ENCODE data around the gene TBC1D16. TPM values are rescaled to one million over a fixed set of nuclear protein-coding genes. Genes with fewer than 3 reads are reported as not detected.

TBC1D16 gene
- total and polyA plus RNA-seq, 5 donors, result 9.9 to 27.8 (median 21.0) TPM

DNA sequence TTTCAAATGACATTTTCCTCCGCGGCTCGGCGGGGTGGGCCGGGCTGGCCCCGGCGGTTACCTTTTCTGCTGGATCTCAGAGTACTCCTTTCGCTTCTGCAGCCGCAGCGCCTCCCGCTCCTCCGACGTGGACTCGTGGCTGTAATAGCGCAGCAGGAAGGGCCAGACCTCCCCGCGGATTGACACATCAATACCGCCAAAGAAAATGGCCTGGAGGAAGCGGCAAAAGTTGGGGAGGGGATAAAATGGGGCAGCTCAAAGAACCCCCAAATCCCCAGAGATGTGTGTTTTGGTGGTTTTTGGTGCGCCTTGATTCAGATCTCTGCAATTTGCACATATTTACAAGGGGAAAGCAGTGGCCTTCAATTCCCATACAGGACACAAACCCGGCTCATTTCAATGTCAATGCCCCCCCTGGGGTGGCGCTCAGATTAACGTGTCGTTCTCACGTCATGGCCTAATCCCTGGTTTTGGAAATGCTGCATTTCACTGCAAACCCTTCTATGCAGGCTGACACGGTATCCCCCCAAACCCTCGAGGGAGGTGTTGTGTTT is 85.9 kb downstream of the TBC1D16 start:
- 91% methylated on average over 27 of the region's 27 CpGs for WGBS
- ATAC-seq (no peak), DNase-seq (peak in 1 of 3 donors; percentile 33)
- intact Hi-C loops (cut with DNase I), result no loop called here
- Histone ChIP-seq H3K4me3 (ENCODE audit: low read length) (no peak overlapping the region), H3K9me3 (ENCODE audit: control insufficient read depth, low read length) (no peaks in the 10 kb centered on the region), H3K27ac (ENCODE audit: low read length) (no peak overlapping the region), H3K27me3 (ENCODE audit: control insufficient read depth, insufficient read depth) (no peaks in the 10 kb centered on the region), H3K4me1 (ENCODE audit: control insufficient read depth, insufficient read depth, low read length) (no peaks in the 10 kb centered on the region)

DNA sequence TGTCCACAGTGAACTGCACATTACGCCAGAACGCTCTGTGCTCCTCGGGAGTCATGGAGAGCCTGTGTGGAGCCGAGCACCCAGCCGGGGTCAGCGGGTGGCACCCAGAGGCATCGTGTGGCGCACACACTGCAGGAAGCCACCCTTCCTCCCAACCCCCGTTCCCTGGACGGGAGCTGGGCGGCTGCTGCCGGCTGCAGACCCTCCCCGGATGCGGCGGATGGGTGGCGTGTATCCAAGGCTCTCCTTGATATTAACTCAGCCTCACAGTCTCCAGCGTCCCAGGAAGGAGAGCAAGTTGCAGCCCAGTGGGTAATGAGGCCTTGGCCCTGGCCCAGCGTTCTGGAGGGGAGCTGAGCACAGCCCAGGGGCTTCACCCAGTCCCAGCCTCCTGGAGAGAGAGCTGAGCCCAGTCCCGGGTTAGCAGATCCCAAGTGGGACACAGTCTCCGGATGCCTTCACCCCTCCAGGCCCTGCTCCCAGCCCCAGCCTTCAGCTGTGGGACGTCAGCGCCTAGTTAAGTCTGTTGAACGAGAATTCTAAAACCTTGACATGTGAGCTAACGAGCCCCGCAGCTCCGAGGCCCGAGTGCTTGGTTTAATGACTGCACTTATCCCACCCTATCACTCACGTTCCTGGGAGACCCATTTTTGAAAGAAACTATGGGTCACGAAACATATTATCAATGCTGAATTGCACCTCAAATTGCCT is 86.6 kb downstream of the TBC1D16 start:
- Histone ChIP-seq H3K4me1 (ENCODE audit: control insufficient read depth, insufficient read depth, low read length) (no peaks in the 10 kb centered on the region), H3K27ac (ENCODE audit: low read length) (no peak overlapping the region), H3K4me3 (ENCODE audit: low read length) (no peak overlapping the region), H3K27me3 (ENCODE audit: control insufficient read depth, insufficient read depth) (no peaks in the 10 kb centered on the region), H3K9me3 (ENCODE audit: control insufficient read depth, low read length) (no peaks in the 10 kb centered on the region)
- 89% methylated on average over 29 of the region's 29 CpGs for WGBS
- intact Hi-C loops (cut with DNase I), result no loop called here
- ATAC-seq, result no peak
- DNase-seq, result no peak

DNA sequence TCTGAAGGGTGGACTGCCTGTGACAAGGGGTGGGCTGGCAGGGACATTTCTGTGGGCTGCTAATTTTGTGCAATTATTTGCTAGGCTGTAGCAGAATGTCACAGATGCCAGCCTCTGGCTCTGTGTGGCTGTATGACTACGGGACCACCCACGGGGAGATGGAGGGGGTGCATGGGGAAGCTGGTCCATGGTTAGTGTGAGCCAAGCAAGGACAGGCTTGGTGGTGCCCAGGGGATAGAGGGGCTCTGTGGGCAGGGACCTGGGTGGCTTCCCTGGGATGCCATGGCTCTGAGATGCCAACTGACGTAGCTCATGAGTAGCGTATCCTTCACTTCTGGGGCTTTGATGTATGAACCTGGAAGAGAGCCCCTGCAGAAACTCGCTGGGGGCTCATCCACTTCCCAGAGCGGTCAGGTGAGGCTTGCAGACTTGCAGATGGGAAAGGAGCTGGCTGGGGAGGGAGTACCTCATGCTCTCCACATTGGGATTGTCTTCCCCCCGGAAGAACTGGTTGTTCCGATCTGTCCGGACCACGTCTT is 87.2 kb downstream of the TBC1D16 start:
- Histone ChIP-seq H3K4me3 (ENCODE audit: low read length) (no peak overlapping the region), H3K4me1 (ENCODE audit: control insufficient read depth, insufficient read depth, low read length) (no peaks in the 10 kb centered on the region), H3K9me3 (ENCODE audit: control insufficient read depth, low read length) (no peaks in the 10 kb centered on the region), H3K27ac (ENCODE audit: low read length) (no peak overlapping the region), H3K27me3 (ENCODE audit: control insufficient read depth, insufficient read depth) (no peaks in the 10 kb centered on the region)
- WGBS, result 92% methylated on average over 10 of the region's 10 CpGs
- intact Hi-C loops (cut with DNase I), result no loop called here
- DNase-seq, result peak in 1 of 3 donors; percentile 36
- no peak for ATAC-seq

DNA sequence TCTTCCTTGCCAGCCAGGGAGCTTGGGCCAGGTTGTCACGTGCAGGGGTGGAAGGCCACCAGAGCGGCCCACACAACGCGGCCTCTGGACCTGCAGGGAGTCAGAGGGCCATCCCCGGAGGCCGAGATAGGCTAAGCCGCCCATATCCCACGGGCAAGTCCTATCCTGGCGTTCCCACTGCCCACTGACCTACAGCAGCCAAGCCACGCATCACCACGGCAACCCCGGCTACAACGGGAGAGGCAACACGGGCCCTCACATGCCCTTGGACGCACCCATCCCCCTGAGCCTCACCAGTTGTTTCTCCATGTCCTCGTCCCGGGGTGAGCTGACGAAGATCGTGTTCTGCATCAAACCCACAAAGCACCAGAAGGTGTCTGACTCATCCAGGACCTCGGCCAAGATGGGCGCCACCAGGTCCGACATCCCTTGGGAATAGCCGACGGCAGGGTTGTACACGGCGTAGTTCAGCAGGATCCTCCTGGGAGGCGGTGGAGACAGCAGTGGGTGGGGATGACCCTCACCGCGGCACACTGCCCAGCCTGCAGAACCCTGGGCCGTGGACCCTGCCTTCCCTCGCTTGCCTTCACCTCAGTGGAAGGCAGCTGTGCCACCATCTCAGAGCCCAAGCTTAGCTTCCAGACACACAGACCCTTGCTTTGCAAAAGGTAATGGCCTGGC is 88.2 kb downstream of the TBC1D16 start:
- DNase-seq, result peak in 1 of 3 donors; percentile 39

DNA sequence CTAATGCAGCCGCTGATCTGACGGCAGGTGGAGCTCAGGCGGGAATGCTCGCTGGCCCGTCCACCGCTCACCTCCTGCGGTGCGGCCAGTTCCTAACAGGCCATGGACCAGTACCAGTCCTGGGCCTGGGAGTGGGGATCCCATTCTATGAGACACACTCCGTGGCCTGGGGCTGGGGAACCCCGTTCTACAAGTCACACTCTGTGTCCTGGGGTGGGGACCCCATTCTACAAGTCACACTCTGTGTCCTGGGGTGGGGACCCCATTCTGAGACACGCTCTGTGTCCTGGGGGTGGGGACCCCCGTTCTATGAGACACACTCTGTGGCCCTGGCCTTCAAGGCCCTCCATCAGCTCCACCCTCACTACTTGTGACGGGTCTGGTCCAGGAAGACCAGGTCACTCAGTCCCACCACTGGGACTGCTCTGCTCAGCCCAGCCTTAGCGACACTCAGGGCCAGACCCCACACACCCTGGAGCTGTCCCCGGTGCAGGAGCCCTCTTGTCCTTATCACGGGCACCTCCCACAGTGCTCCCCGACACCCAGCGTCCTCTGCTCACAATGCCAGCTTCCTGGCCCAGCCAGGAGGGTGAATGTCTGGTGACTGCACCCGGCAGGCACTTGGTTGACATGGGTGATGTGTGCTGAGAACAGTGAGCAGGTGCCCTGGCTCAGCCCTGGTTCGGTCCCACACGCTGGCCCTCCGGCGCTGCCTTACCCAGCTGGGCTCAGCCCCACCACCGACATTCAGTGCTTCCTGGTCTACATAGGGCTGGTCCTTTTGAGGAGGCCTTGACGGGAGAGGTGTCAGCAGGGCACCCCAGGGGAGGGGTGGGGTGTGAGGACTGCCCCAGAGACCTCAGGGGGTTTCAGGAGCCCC is 89.1 kb downstream of the TBC1D16 start:
- WGBS, result 94% methylated on average over 25 of the region's 25 CpGs
- ATAC-seq, result no peak
- peak in 1 of 3 donors; percentile 47 for DNase-seq

More for the DNA sequence above, 88.2 kb downstream of the TBC1D16 start:
- H3K27me3 ChIP-seq (ENCODE audit: control insufficient read depth, insufficient read depth), result no peaks in the 10 kb centered on the region
- H3K4me1 ChIP-seq (ENCODE audit: control insufficient read depth, insufficient read depth, low read length), result no peaks in the 10 kb centered on the region
- ATAC-seq, result no peak
- WGBS, result 95% methylated on average over 31 of the region's 31 CpGs
- H3K9me3 ChIP-seq (ENCODE audit: control insufficient read depth, low read length), result no peaks in the 10 kb centered on the region
- no peak overlapping the region for H3K4me3 ChIP-seq (ENCODE audit: low read length)
- intact Hi-C loops (cut with DNase I), result no loop called here
- no peak overlapping the region for H3K27ac ChIP-seq (ENCODE audit: low read length)

DNA sequence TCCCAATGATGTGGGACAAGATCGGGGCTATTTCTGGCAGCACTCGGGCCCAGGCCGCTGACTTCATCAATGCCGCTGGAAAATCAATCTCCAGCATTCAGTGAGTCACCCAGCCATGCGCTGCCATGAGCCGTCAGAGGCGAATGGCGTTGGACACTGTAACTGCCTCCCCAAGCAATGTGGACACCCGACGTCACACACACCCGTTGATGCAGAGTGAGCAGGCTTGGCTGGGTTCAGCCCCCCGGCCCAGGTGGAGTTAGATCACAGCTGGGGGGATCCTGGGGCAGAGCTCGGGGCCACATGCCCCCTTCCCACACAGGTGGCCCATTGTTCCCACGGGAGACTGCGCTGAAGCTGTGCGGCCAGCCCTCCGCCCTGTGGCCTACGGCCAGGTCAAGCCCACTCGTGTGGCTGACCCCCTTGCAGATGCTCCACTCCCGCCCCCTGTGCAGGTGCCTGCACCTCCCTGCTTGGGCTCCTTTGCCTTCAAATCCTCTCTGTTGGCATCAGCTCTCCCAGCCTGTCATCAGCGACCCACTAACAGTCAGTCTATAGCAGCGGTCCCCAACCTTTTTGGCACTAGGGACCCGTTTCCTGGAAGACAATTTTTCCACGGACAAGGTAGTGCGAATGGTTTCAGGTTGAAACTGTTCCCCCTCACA is 89.9 kb downstream of the TBC1D16 start:
- no peaks in the 10 kb centered on the region for H3K4me1 ChIP-seq (ENCODE audit: control insufficient read depth, insufficient read depth, low read length)
- no peak overlapping the region for H3K4me3 ChIP-seq (ENCODE audit: low read length)
- no peaks in the 10 kb centered on the region for H3K9me3 ChIP-seq (ENCODE audit: control insufficient read depth, low read length)
- DNase-seq (peak in 1 of 3 donors; percentile 39), ATAC-seq (no peak)
- 94% methylated on average over 25 of the region's 25 CpGs for WGBS
- H3K27me3 ChIP-seq (ENCODE audit: control insufficient read depth, insufficient read depth), result no peaks in the 10 kb centered on the region
- H3K27ac ChIP-seq (ENCODE audit: low read length), result no peak overlapping the region
- intact Hi-C loops (cut with DNase I), result no loop called here

More for the DNA sequence above, 89.1 kb downstream of the TBC1D16 start:
- Histone ChIP-seq H3K27me3 (ENCODE audit: control insufficient read depth, insufficient read depth) (no peaks in the 10 kb centered on the region), H3K27ac (ENCODE audit: low read length) (no peak overlapping the region), H3K9me3 (ENCODE audit: control insufficient read depth, low read length) (no peaks in the 10 kb centered on the region), H3K4me3 (ENCODE audit: low read length) (no peak overlapping the region), H3K4me1 (ENCODE audit: control insufficient read depth, insufficient read depth, low read length) (no peaks in the 10 kb centered on the region)
- intact Hi-C loops (cut with DNase I), result no loop called here

DNA sequence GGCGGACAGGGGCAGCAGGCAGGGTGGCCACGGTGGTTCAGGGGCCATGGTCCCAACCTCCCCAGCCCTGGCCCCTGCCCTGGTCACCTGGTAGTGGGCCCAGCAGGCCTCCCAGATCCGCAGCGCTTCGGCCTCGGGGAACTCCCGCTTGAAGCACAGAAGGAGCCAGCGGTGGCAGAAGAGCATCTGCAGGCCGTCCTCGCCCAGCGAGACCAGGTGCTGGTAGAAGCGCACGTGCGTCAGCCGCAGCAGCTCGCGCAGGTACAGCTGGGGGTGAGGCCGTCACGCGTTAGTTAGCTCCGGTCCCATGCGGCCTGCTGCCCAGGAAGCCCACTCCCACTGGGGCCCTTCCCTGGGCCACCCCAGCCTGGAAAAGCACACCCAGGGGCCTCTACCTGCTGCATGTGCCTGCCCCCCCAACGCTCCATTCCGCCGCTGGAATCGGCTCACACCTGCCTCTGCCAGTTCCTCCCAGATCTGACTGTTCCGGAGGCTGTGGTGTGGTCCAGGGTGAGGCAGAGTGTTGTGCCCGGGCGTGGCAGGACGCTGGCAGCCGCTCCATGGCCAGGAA is 90.8 kb downstream of the TBC1D16 start:
- no peaks in the 10 kb centered on the region for H3K27me3 ChIP-seq (ENCODE audit: control insufficient read depth, insufficient read depth)
- H3K9me3 ChIP-seq (ENCODE audit: control insufficient read depth, low read length), result no peaks in the 10 kb centered on the region
- no peaks in the 10 kb centered on the region for H3K4me1 ChIP-seq (ENCODE audit: control insufficient read depth, insufficient read depth, low read length)
- 98% methylated on average over 31 of the region's 31 CpGs for WGBS
- intact Hi-C loops (cut with DNase I), result no loop called here
- H3K27ac ChIP-seq (ENCODE audit: low read length), result no peak overlapping the region
- no peak overlapping the region for H3K4me3 ChIP-seq (ENCODE audit: low read length)
- DNase-seq (peak in 2 of 3 donors; percentile 55 to 58), ATAC-seq (no peak)

DNA sequence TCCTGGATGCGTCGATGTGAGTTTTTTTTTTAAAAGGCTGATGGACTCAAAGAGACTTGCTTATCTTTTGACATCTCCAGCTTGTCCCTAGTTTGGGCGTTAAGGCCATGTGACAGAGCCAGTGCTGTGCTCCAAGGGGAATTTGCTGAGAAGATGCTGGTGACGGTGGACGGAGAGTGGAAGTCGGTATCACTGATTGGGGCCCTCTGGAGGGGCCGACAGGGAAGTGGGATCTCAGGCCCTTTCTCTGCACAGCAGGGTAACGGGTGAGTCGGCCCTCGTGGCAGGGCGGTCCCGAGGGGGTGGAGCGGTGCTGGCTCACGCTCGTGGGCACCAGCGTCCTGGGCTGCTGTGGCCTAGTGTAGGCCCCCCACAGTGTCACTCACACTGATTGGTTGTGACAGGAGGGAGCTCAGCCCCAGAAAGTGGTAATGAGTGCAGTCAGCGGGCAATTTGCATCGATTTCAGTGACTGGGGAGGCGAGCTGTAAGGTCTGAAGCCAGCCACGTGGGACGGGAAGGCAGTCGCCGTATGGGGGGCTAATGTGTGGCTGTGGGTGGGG is 91.3 kb downstream of the TBC1D16 start:
- WGBS, result 94% methylated on average over 23 of the region's 23 CpGs
- intact Hi-C loops (cut with DNase I), result no loop called here
- no peaks in the 10 kb centered on the region for H3K9me3 ChIP-seq (ENCODE audit: control insufficient read depth, low read length)
- H3K27ac ChIP-seq (ENCODE audit: low read length), result no peak overlapping the region
- no peaks in the 10 kb centered on the region for H3K4me1 ChIP-seq (ENCODE audit: control insufficient read depth, insufficient read depth, low read length)
- H3K4me3 ChIP-seq (ENCODE audit: low read length), result no peak overlapping the region
- DNase-seq (peak in 2 of 3 donors; percentile 2 to 36), ATAC-seq (no peak)
- no peaks in the 10 kb centered on the region for H3K27me3 ChIP-seq (ENCODE audit: control insufficient read depth, insufficient read depth)

DNA sequence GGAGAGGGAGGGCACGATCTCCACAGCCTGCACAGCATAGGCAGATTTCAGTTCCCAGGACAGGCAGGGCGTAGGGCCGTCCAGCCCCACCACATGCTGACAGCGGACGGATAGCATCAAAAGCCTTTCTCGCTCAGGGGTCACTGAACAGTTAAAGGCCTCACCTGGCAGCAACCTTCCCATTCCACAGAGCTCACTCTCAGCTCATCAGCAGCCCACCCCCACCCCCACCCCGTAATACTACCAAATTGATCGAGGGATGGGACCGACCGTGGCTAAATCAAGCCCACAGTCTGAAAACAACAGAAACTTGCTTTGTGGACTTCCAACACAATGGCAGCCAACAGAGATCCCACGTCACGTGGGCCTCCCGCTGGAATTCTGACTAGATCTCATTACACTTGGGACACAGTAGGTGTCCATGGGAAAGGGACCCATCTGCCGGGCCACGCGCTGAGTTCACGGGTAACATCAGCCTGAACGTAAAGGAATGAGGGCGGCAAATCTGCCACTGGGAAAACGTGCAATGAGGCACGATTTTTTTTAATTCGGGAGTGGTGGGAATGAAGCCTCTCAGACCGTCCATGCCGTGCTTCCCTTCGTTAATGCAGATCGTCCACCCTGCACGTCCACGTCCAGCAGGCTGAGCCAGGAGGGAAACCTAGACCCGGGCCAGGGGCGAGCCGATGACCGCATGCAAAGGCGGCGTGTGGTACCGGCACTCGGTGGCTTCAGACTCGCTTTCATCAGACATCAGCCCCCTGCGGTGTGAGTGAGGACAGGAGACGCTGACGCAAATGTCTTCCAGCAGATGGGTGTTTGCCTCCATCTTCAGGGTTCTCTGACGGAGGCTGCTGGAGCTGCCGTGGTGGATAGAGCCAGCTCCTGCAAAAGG is 92.1 kb downstream of the TBC1D16 start:
- Histone ChIP-seq H3K27ac (ENCODE audit: low read length) (no peak overlapping the region), H3K27me3 (ENCODE audit: control insufficient read depth, insufficient read depth) (no peaks in the 10 kb centered on the region), H3K4me1 (ENCODE audit: control insufficient read depth, insufficient read depth, low read length) (no peaks in the 10 kb centered on the region), H3K4me3 (ENCODE audit: low read length) (no peak overlapping the region), H3K9me3 (ENCODE audit: control insufficient read depth, low read length) (no peaks in the 10 kb centered on the region)
- peak in 1 of 2 donors; percentile 21 for ATAC-seq
- 93% methylated on average over 42 of the region's 42 CpGs for WGBS
- intact Hi-C loops (cut with DNase I), result no loop called here
- peak in 2 of 3 donors; percentile 6 to 52 for DNase-seq
